Measurements from ENCODE around the gene PACRG.

DNA sequence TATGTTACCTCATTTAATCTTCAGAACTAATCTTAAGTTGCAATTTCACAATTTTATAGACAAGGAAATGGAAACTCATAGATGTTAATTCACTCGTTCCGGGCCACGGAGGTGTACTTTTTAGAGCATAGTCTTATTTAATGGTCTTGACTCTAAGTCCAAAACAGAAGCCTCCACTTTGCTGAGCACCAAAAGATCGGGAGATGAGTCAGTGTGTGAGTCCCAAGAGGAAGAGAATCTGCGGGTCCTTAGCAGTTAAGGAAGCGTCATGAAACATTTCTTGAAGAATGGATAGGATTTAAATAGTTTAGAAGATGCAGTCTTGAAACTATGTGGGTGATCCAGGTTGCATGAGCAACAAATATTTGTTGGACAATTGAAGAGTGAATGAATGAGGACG, 454.9 kb downstream of the PACRG start:
- TF ChIP-seq, protein P1, sequence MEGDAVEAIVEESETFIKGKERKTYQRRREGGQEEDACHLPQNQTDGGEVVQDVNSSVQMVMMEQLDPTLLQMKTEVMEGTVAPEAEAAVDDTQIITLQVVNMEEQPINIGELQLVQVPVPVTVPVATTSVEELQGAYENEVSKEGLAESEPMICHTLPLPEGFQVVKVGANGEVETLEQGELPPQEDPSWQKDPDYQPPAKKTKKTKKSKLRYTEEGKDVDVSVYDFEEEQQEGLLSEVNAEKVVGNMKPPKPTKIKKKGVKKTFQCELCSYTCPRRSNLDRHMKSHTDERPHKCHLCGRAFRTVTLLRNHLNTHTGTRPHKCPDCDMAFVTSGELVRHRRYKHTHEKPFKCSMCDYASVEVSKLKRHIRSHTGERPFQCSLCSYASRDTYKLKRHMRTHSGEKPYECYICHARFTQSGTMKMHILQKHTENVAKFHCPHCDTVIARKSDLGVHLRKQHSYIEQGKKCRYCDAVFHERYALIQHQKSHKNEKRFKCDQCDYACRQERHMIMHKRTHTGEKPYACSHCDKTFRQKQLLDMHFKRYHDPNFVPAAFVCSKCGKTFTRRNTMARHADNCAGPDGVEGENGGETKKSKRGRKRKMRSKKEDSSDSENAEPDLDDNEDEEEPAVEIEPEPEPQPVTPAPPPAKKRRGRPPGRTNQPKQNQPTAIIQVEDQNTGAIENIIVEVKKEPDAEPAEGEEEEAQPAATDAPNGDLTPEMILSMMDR (IDR thresholded peaks at IDR 0.05): no peak
- no peak for TF ChIP-seq POLR2A (IDR thresholded peaks at IDR 0.05)
- no peak for TF ChIP-seq EP300 (IDR thresholded peaks at IDR 0.05)
